IMR-90 (cell line): ENCODE results near the gene ECM2. TPM values are rescaled to one million over a fixed set of nuclear protein-coding genes. Genes with fewer than 3 reads are reported as not detected.

ENCODE experiments used
- ATAC-seq: fragments of 200-7000 bp; cut with Tn5 transposase; 2 replicates; pipeline ENCODE4 v1.9.1; 2020; ENCODE audit warnings: low read depth, mild to moderate bottlenecking, moderate library complexity
- BruUV-seq: library from RNA; stranded (reverse); fragments of 400-500 nt; replicated peaks from 2 replicates; lab custom pipeline; 2021; lab: Mats Ljungman, UMichigan
- CTCF ChIA-PET: fragments of 300-600 bp; formaldehyde crosslinking; extraction: SDS; loops from one replicate; lab custom pipeline; 2021; ENCODE audit warnings: antibody characterized with exemption; lab: Yijun Ruan, JAX
- POLR2A ChIA-PET: fragments of 300-600 bp; sonication (Branson Sonifier 250); formaldehyde crosslinking; loops from one replicate; lab custom pipeline; 2022; ENCODE audit warnings: antibody characterized with exemption; ENCODE audit not compliant: unreplicated experiment; lab: Charles Lee
- DNase-seq: peaks from one replicate; pipeline ENCODE4 v3.0.0; 2013
- H2AFZ ChIP-seq: replicated peaks from 2 replicates; pipeline ENCODE3; 2013; ENCODE audit warnings: low read length, mild to moderate bottlenecking; ENCODE audit not compliant: poor library complexity
- H2AK5ac ChIP-seq: 2 replicates; pipeline ENCODE4 v1.6.1; 2013; ENCODE audit warnings: low read depth, low read length, inconsistent platforms
- H2AK9ac ChIP-seq: replicated peaks from 2 replicates; pipeline ENCODE3; 2013; ENCODE audit warnings: mild to moderate bottlenecking, low read depth, low read length, moderate library complexity; ENCODE audit not compliant: poor library complexity
- H2BK120ac ChIP-seq: 2 replicates; pipeline ENCODE4 v1.6.1; 2013; ENCODE audit warnings: low read depth, low read length, inconsistent platforms
- H2BK15ac ChIP-seq: 3 replicates; pipeline ENCODE4 v1.6.1; 2013; ENCODE audit warnings: low read depth, low read length, inconsistent platforms
- H2BK20ac ChIP-seq: 2 replicates; pipeline ENCODE4 v1.6.1; 2013; ENCODE audit warnings: low read depth, mild to moderate bottlenecking, inconsistent platforms, low read length, moderate library complexity
- H2BK5ac ChIP-seq: 2 replicates; pipeline ENCODE4 v1.6.1; 2013; ENCODE audit warnings: mild to moderate bottlenecking, low read depth, low read length, inconsistent platforms; ENCODE audit not compliant: poor library complexity, severe bottlenecking
- H3K14ac ChIP-seq: replicated peaks from 2 replicates; pipeline ENCODE4 v1.6.1; 2013; ENCODE audit warnings: low read depth, low read length, inconsistent platforms
- H3K18ac ChIP-seq: 2 replicates; pipeline ENCODE4 v1.6.1; 2013; ENCODE audit warnings: low read depth, low read length, control low read depth
- H3K23ac ChIP-seq: 2 replicates; pipeline ENCODE4 v1.6.1; 2013; ENCODE audit warnings: low read depth, low read length, inconsistent platforms
- H3K27ac ChIP-seq: 2 replicates; pipeline ENCODE4 v1.5.1; 2013; ENCODE audit warnings: mild to moderate bottlenecking, control low read depth, low read length; ENCODE audit not compliant: insufficient read depth
- H3K27me3 ChIP-seq: 2 replicates; pipeline ENCODE4 v1.6.1; 2013; ENCODE audit warnings: low read length; ENCODE audit not compliant: control insufficient read depth, insufficient read depth
- H3K36me3 ChIP-seq: 2 replicates; pipeline ENCODE4 v1.6.1; 2013; ENCODE audit warnings: low read length, mixed read lengths; ENCODE audit not compliant: control insufficient read depth, insufficient read depth
- H3K4ac ChIP-seq: 2 replicates; pipeline ENCODE4 v1.6.1; 2013; ENCODE audit warnings: low read depth, low read length, inconsistent platforms
- H3K4me1 ChIP-seq: 2 replicates; pipeline ENCODE4 v1.6.1; 2013; ENCODE audit warnings: low read length, mixed read lengths; ENCODE audit not compliant: control insufficient read depth, insufficient read depth
- H3K4me2 ChIP-seq: 2 replicates; pipeline ENCODE4 v1.6.1; 2013; ENCODE audit warnings: low read depth, mild to moderate bottlenecking, control low read depth, low read length, moderate library complexity
- H3K4me3 ChIP-seq: 2 replicates; pipeline ENCODE4 v1.5.1; 2013; ENCODE audit warnings: low read depth, mild to moderate bottlenecking, control low read depth, low read length, moderate library complexity; ENCODE audit not compliant: insufficient read depth
- H3K56ac ChIP-seq: 2 replicates; pipeline ENCODE4 v1.6.1; 2013; ENCODE audit warnings: low read length, inconsistent platforms; ENCODE audit not compliant: insufficient read depth; ENCODE audit errors: extremely low read depth
- H3K79me1 ChIP-seq, 2 experiments: 2 replicates each; pipeline ENCODE4 v1.6.1; 2013; ENCODE audit warnings: low read length in 2 of 2, inconsistent platforms in 1 of 2, low read depth in 1 of 2
- H3K9ac ChIP-seq: 2 replicates; pipeline ENCODE4 v1.6.1; 2013; ENCODE audit warnings: low read depth, low read length, control low read depth
- H3K9me1 ChIP-seq: 2 replicates; pipeline ENCODE4 v1.6.1; 2013; ENCODE audit warnings: low read length, inconsistent platforms; ENCODE audit not compliant: insufficient read depth
- H3K9me3 ChIP-seq: 2 replicates; pipeline ENCODE4 v1.6.1; 2013; ENCODE audit warnings: low read length; ENCODE audit not compliant: control insufficient read depth, insufficient read depth
- H4K20me1 ChIP-seq: 2 replicates; pipeline ENCODE4 v1.6.1; 2013; ENCODE audit warnings: low read length, inconsistent platforms; ENCODE audit not compliant: insufficient read depth
- H4K5ac ChIP-seq: 2 replicates; pipeline ENCODE4 v1.6.1; 2013; ENCODE audit warnings: mild to moderate bottlenecking, low read depth, low read length, control low read depth
- H4K8ac ChIP-seq, 2 experiments: 2 replicates each; pipeline ENCODE4 v1.6.1; 2013; ENCODE audit warnings: low read depth in 2 of 2, low read length in 2 of 2, control low read depth in 1 of 2, inconsistent platforms in 1 of 2
- H4K91ac ChIP-seq: 2 replicates; pipeline ENCODE4 v1.6.1; 2013; ENCODE audit warnings: low read depth, low read length, inconsistent platforms; ENCODE audit not compliant: insufficient read depth
- BHLHE40 ChIP-seq: fragments of 150-350 bp; IDR thresholded peaks from 2 replicates; pipeline ENCODE4 v1.6.1; 2016; ENCODE audit warnings: mild to moderate bottlenecking, low read depth, low read length
- MAZ ChIP-seq: IDR thresholded peaks from 2 replicates; pipeline ENCODE4 v1.6.1; 2012; ENCODE audit warnings: low read depth, mild to moderate bottlenecking, low read length, improper control_type of control experiment, moderate library complexity, borderline replicate concordance
- MXI1 ChIP-seq: IDR thresholded peaks from 2 replicates; pipeline ENCODE4 v1.6.1; 2012; ENCODE audit warnings: low read depth, mild to moderate bottlenecking, low read length, moderate library complexity, borderline replicate concordance
- SMC3 ChIP-seq: fragments of 150-350 bp; IDR thresholded peaks from 2 replicates; pipeline ENCODE4 v1.6.1; 2016; ENCODE audit warnings: low read depth, mild to moderate bottlenecking, antibody characterized with exemption, low read length, moderate library complexity
- WGBS, 2 experiments: methylation state at CpG; one replicate each; pipeline versions ENCODE4 v1.1.5 to v1.1.7; 2013; ENCODE audit warnings: missing lambda C conversion rate in 2 of 2; ENCODE audit not compliant: insufficient read length in 1 of 2; ENCODE audit errors: extremely low coverage in 2 of 2; 5-methylcytosine and 5-hydroxymethylcytosine counted together
- dilution Hi-C: fragments of 300-500 bp; cut with HindIII; formaldehyde crosslinking; loops from one replicate; pipeline ENCODE4 v1.14.3; 2018; ENCODE audit warnings: low sequenced_read_pairs; ENCODE audit not compliant: unreplicated experiment
- in situ Hi-C: fragments of 300-500 bp; cut with MboI; formaldehyde crosslinking; loops from 3 replicates; pipeline ENCODE4 v1.14.3; 2019; ENCODE audit warnings: low sequenced_read_pairs, inconsistent platforms, mixed read lengths
- intact Hi-C: fragments of 100-400 bp; cut with micrococcal nuclease; formaldehyde crosslinking; loops from 2 replicates; pipeline ENCODE4 v1.10.0; 2022
- polyA plus RNA-seq, 3 experiments: library from polyadenylated mRNA; depleted of rRNA; stranded (reverse); fragments of >200 nt; gene quantifications; 2 replicates each; pipeline ENCODE4 v1.2.3, GENCODE V29; 2012; ENCODE audit warnings: low replicate concordance in 1 of 3
- total RNA-seq: library from RNA; depleted of rRNA; stranded (reverse); fragments of >200 nt; gene quantifications from 2 replicates; pipeline ENCODE4 v1.2.3, GENCODE V29; 2012
- TF ChIP-seq, protein P1 (sequence below): fragments of 150-350 bp; IDR thresholded peaks from 2 replicates; pipeline ENCODE4 v1.6.1; 2016; ENCODE audit warnings: low read depth, mild to moderate bottlenecking, low read length, moderate library complexity, borderline replicate concordance

The ECM2 gene
- total and polyA plus RNA-seq, 2 of the 4 experiments (the other 2 are of a cell fraction), result 0.26 to 0.36 TPM

GRCh38 chr9:92482329-92482728, 53.5 kb downstream of the ECM2 start, which contains the start of gene ASPN:
ASPN (minus strand) TSS chr9:92482506.
- no peaks in the 10 kb centered on the region for H3K36me3 ChIP-seq
- peaks cover 0 to 2% of the 10 kb centered on the region in 2 experiments; a peak in 1 of 4 replicates for H3K79me1 ChIP-seq
- H3K27ac ChIP-seq, result no peak within 1 kb of the TSS; the same call in 1 of the 2 replicates
- peak within 1 kb of the TSS; percentile 60 for H2BK5ac ChIP-seq
- intact Hi-C loops, result no loop called here
- H2BK15ac ChIP-seq, result peak within 1 kb of the TSS; percentile 8; the same call in 1 of the 3 replicates
- H2AK5ac ChIP-seq, result peak within 1 kb of the TSS; percentile 79; the same call in 1 of the 2 replicates
- H2AK9ac ChIP-seq, result no peak within 1 kb of the TSS
- no peak within 1 kb of the TSS; a peak in 2 of 4 replicates for H4K8ac ChIP-seq
- H4K91ac ChIP-seq, result no peak within 1 kb of the TSS
- H3K4me2 ChIP-seq, result no peak within 1 kb of the TSS
- ChIA-PET POLR2A (no interaction called here), CTCF (interaction anchor here (0.6 kb wide), 1 partner anchor 144 kb away, joined by 3 read pairs; no protein-coding TSS in a partner anchor)
- no peaks in the 10 kb centered on the region for H3K9me3 ChIP-seq
- no peaks in the 10 kb centered on the region for H4K20me1 ChIP-seq
- H3K18ac ChIP-seq, result no peak within 1 kb of the TSS; the same call in none of the 2 replicates
- no peak within 1 kb of the TSS for H3K23ac ChIP-seq
- TF ChIP-seq BHLHE40 (no peak), MXI1 (no peak), MAZ (no peak), SMC3 (no peak)
- TF ChIP-seq, protein P1, sequence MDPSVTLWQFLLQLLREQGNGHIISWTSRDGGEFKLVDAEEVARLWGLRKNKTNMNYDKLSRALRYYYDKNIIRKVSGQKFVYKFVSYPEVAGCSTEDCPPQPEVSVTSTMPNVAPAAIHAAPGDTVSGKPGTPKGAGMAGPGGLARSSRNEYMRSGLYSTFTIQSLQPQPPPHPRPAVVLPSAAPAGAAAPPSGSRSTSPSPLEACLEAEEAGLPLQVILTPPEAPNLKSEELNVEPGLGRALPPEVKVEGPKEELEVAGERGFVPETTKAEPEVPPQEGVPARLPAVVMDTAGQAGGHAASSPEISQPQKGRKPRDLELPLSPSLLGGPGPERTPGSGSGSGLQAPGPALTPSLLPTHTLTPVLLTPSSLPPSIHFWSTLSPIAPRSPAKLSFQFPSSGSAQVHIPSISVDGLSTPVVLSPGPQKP, result no peak
- DNase-seq (peak; percentile 71), ATAC-seq (no peak)
- H2AFZ ChIP-seq, result no peak within 1 kb of the TSS
- H2BK20ac ChIP-seq, result peak within 1 kb of the TSS; percentile 57; the same call in 1 of the 2 replicates
- no peak within 1 kb of the TSS for H3K56ac ChIP-seq
- no peak within 1 kb of the TSS for H3K9ac ChIP-seq
- WGBS, 2 experiments, result no CpG with 5 or more reads among the region's 3 CpGs
- H3K4ac ChIP-seq, result 0 out of 2 replicates have a peak within 1 kb of the TSS, but pooled peaks have one; percentile 5
- in situ Hi-C loops, result no loop called here
- no TSS peak for BruUV-seq
- dilution Hi-C loops, result no loop called here
- peak within 1 kb of the TSS; percentile 7 for H3K14ac ChIP-seq
- peaks cover 18% of the 10 kb centered on the region for H3K4me1 ChIP-seq
- peak within 1 kb of the TSS; percentile 73; the same call in 1 of the 2 replicates for H2BK120ac ChIP-seq
- H3K4me3 ChIP-seq, result no peak within 1 kb of the TSS
- H3K9me1 ChIP-seq, result peaks cover 7% of the 10 kb centered on the region
- H3K27me3 ChIP-seq, result no peaks in the 10 kb centered on the region
- H4K5ac ChIP-seq, result no peak within 1 kb of the TSS
